Activated CD4-positive, alpha-beta T cell treated with anti-CD3 and anti-CD28 coated beads for 48 hours (primary cell): Measurements from ENCODE around the gene SLC6A8.

Experiments
- DNase-seq: peaks from one replicate; pipeline ENCODE4 v3.0.0-alpha.2; 2020

SLC6A8 gene

DNA sequence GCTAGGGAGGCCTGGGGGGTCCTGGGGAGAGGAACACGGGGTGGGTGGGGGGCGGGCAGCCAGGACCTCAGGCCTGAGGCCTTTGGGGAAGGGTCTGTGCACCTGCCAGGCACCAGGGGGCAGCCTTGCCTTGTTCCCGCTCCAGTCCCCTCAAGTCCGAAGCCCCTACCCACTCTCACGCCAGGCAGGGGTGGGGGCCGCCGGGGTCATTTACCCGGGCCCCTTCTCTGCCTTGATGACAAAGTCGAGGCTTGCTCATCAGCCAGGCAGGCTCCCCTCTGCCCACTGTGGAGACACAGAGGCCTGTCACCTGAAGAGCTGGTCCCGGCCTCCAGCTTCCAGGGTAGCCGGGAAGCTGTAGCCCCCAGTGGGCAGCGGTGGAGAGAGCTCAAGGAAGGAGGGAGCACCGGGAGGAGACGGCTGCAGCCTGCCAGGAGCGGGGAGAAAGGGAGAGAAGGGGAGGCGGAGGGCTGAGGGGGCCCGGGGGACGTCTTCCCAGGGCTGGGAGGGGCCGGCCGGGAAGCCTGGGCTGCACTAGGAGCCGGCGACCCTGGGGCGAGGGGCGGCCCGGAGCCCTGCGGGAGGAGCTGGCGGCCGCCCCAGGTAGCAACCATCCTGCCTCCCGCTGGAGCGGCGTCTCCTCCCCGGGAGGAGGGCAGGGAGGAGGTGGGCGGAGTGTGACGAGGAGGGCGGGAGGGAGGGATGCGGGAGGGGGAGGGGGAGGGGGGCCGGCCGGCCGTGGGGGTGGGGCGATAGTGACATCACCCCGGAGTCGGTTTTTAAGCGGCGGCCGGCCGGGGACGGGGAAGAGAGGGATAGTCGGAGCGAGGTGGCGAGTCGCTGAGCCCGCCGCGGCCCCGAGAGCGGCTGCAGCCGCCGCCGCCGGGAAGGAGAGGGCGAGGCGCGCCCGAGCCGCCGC is at the start of gene SLC6A8:
Gene SLC6A8, plus strand, starts transcription at position 806 of the 919 bp plus-strand sequence. CDS start 649 bp downstream, outside the sequence.
- peak; percentile 27 for DNase-seq

DNA sequence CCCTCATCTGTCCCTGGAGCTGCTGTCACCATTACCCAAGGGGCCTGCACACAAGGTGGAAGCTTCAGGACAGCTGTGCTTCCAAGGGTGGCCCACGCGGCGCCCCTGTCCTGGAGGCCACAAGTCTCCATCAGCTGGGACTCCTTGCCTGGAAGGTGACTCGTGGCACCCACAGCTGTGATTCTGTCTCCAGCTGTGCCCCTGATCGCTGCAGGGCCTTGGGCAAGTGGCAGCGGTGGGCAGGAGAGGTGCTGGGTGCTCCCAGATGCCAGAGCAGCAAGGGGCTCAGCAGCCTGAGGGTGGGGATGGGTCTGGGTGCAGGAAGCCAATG is 49.7 kb upstream of the SLC6A8 start:
- no peak for DNase-seq

DNA sequence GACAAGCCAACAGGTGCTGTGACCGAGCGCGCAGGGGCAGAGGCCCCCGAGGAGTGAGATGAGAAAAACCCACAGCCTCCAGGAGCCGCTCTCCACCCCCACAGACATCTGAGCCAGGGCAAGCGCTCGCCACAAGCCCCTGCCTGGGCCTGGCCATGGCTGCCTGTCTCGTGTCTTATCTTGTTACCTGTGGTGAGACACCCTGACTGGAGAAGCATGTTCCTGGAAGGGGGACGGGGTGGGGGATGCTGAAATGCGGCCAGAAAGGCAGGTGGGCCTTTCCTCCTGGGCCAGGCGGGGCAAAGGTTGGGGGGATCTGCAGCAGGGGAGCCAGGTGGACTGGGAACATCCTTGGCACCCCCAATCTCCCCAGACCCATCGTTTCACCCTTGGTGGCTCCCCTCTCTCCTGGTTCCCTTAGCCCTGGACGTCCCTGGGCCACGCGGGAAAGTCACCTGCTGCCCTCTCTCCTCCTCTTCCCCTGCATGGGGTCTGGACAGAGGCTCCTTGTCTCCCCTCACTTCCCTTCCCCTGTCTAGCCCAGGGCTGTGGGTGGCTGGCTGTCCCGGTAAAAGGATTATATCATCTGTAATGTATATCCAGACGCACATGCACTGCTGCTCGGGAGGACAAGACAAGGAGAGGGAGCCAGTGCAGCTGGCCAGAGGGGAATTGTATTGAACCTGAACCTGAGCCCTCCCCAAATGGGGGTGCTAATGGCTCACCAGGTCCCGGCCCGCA is 49.1 kb upstream of the SLC6A8 start:
- DNase-seq: no peak

DNA sequence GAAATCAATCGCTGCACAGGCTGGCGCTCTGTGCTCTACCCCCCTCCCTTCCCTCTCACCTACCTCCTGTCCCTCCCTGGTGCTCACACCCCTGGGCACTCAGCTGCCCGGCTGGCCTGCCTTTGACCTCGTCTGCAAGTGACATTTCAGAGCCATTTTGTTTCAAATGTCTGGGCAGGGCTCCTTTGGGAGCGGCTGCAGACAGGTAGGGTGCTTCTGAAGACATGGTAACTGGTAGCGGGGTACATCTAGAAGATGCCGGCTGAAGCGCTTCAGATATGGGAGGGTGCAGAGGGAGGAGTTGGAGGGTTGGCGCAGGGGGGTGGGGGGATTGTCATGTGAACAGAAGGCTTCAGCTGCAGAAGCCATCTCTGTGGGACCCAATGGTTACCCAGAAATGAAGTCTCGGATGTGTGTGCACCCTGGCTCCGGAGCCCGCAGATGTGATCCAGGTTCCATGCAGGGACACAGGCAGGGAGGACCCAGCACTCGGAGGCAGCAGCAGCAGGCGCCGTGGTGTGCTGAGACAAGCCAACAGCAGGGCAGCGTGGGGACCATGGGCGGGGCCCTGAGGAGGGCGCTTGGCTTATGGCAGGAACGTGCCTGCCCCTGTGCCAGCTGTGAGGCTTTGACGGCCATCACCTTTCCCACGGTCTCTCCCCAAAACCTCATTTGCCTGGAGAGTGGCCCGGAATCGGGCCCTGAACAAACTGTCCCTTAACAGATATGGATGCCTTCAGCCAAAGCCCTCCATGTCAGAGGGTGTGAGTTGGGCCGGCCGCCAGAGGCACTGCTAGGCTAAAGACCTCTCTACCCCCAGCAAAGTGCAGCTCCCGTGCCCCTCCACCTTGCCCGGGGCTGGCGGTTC is 48.3 kb upstream of the SLC6A8 start:
- no peak for DNase-seq

DNA sequence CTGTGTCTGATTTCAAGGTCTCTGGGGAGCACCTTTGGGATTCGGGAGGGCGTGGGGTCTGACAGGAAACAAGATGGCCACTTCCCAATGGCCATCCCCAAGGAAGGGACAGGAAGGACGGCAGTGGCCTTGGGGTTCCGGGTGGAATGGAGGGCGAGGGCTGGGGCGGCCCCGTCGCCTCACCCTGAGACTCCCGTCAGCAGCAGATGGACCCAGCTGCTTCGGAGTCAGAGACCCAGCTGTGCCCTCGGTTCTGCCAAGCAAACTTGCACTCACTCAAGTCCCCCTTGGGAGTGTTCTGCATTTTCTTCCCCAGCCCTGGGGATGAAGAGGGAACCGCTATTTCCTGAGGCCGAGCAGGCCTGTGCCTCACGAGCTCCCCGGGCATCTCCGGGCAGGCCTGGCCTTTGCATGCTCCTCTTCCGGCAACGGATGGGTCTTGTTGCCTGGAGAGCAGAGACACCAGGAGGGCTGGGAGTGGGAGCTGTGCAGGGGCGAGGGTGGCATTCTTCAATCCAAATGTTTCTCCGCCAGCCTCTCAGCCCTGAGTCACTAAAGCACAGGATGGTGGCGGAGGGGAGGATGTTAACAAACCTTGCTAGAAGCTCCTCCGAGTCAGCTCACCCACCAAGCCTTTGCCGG is 47.6 kb upstream of the SLC6A8 start:
- no peak for DNase-seq

DNA sequence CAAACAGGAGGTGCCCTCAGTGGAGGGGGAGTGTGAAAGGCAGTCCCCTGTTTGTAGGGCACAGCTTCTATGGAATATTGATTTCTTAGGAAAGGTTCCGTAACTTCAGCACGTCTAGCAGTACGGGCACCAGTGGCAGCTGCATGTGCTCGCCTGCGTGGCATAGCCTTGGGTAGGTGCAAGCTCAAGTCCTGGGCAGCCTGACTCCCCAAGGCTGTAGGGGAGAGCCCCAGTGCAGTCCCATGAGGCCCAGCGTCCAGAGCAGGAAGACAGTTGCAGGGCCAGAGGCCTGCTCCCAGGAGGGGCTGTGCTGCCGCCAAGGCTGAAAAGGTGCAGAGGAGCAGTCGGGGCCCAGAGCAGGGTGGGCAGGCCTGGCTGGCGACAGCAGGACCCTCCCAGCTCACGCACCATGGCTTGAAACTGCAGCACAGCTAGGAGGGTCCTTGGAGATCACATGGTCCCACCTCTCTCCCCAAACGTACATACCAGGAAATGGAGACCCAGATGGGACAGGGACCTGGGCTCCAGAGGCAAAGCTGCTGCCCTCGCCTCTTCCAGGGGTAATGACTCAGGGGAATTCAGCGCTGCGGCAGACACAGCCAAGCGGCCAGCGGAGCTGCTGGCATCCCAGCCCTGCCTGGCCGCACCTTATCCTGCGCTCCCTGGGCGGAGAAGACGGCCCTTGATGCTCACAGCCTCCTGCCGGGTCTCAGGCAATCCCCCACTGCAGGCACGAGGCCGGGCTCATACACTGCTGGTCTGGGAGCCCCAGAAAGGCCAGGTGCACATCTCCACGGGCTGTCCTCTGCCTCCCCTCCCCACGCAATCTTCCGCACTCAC is 46.8 kb upstream of the SLC6A8 start:
- no peak for DNase-seq

DNA sequence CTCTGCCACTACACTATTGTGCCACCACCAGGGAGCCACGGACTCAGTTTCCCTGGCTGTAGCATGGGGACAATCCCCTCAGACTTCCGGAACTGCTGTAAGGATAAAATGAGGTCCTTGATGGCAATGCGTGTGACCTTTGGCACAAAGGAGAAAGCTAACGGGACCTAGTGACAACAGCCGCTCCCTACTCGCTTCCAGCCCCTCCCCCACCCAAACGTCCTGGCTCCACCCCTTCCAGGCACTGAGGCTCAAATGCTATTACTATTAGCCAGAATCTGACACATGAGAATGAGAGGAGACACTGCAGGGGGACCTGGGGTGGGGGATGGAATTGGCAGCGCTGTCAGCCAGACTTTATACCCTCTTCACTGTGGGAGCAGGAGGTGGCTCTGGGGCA is 46.1 kb upstream of the SLC6A8 start:
- DNase-seq: no peak

DNA sequence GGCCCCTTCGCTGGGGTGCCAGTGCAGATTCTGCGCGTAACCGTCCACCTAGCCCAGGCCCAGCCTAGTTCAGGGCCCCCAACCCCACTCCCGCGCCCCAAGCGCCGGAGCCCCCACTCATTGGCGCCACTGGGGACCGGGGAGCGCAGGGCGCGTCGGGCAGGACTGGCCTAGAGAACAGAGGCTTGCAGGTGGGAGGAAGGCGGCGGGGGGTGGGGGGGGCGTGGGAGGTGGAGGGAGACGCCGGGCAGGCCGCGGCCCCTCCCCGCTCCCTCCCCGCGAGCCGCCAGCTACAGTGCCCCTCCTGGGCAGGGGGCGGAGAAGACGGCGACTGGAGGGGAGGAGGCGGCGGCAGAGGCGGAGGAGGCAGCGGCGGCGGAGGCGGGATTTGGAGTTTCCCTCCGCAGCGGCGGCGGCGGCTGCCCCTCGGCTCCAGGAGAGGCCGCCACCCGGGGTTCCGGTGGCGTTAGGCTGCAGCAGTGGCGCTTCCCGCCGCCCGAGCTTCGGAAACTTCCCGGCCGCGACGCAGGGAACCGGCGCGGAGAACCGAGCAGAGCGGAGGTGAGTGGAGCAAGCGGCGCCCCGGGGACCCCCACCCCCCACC is 45.6 kb upstream of the SLC6A8 start:
- no peak for DNase-seq

DNA sequence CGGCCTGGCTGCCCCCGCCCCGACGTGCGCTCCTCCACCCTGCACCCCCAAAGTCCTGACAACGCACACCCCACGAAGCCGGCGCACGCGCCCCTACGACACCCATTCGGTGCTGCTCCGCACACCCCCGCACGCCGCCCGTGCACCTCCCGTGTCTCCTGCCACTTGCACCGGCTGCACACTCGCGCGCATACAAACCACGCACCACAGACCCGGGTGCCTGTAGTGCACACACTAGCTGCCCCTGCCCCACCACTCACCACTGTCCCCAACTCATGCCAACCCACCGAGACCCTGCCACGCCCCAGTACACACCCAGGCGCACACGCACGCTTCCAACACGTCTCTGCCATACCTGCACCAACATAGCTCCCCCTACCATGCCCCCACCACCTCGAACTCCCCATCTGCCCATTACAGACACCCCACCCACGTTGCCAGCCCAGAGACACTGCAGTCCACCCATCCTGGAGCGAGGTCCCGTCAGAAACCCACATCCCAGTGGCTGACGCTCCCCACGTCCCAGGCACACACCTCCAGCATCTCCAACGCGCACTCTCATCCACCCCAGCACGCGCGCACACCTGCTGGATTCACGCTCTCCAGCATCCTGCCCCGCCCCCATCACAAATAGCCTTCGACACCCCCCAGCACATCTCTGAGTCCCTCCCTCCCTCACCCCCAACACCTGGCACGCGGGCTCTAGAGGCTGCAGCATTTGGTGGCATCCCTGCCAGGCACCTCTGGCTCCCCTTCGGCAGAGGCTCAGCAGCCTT is 44.9 kb upstream of the SLC6A8 start:
- no peak for DNase-seq

DNA sequence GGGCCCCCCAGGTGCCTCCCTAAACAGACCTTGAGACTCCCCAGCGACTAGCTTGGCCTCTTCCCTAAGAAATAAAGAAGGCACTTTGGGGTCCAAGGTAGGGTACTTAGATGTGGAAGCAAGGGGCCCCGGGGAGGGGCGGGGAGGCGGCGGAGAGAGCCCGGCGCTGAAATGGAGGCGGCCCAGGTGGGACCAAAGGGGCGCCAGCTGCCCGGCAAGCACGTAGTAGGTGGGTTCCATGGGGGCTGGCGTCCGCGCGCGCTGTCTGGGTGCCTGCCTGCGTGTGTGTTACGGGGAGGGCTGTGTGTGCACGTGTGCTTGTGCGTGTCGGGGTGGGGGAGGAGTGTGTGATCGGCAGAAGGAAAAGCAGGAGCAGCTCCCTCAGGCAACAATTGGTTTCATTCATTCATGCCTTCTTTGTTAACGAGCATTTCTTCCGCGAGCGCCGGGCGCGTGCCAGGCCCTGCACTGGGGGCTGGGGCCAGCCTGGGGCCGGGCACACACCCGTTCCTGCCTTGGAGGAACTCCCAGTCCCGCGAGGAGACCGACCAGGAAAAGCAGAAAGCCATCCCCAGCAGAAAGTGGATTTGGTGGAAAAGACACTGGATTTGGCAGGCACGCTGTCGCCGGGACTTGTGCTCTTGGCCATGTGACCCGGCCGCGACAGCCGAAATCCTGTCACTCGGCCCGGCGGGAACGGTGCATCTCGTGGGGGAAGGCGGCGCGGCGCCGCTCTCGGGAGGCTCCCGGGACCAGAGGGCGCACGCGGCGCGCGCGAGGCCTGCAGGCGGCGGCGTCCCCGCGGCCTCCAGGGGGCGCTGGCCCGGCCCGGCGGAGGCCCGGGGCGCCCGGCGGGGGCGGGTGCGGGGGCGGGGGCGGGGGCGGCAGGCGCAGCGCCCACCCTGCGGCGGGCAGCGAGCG is 44.0 kb upstream of the SLC6A8 start:
- peak; percentile 24 for DNase-seq

DNA sequence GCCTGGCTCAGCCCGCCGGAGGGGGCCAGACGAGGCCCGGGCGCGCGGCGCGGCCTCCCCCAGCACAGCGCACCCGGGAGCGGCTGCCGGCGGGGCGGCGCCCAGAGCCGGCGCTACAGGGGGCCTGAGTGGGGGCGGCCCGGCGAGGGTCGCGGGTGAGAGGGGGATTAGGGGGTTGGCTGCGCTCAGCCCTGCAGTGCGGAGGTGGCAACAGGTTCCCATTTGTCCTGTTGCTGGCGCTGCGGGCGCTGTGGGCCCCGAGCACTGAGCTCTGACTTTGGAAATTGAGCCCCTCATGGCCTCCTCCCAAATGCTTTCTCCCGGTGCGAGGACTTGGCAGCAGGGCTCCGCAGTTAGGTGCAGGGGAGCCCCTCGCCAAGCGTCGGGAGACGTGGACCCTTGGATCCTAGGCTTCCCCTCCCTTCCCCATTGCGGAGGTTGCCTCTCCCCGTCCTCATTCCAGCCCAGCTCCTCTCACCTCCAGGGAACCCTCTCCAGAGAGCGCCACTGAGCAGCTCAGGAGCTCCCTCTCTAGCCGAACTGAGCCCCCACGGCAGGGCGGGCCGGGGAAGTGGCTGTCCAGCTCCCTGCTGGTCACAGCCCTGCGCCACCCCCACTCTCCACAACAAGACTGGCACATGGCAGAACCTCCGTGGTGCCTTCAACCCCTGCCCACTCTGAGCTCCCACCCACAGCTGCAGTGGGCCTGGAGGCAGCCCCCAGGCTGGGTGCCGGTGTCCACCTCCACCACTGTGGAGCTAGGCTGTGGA is 43.2 kb upstream of the SLC6A8 start:
- DNase-seq: no peak

DNA sequence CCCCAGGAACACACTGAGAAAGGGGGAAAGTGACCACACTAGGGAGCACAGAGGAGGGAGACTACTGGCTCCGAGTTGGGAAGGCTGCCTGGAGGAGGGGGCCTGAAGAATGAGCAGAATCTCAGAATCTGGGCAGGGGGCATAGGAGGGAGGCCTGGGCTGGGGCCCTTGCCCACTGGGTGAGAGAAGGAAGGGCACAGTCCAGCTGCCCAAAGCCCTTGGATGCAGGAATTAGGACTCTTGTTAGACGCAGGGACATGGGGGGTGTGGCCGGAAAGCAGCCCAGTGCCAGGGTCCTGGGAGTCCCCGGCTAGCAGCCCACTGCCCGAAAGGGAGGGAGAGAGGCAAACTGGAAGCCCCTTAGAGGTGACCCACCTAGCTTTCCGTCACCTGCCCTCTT is 42.6 kb upstream of the SLC6A8 start:
- no peak for DNase-seq

DNA sequence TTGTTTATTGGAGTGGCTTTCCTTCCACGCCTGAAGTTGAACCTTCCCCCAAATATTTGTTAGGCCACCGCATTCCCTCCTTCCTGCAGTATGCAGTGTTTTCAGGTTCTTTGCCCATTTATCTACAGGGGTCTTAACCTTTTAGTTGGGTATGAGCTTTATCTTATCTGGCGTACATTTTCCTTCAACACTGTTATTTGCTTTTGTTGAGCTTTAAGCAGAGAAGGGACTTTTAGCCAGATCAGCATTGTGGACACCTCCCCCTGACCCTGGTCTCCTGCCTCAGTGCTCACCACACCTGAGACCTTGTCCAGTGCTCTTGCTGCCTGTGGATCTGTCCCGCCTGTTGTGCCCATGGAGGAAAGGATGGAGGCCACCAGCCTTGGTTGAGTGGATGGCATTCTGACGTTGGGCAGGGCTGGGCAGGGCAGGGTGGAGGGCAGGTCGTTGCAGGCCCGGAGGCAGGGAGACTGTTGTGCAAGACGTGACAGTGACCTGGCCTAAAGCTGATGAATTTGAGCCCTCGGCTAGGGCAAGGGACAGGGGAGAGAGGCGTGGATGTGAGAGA is 41.7 kb upstream of the SLC6A8 start:
- DNase-seq: no peak

DNA sequence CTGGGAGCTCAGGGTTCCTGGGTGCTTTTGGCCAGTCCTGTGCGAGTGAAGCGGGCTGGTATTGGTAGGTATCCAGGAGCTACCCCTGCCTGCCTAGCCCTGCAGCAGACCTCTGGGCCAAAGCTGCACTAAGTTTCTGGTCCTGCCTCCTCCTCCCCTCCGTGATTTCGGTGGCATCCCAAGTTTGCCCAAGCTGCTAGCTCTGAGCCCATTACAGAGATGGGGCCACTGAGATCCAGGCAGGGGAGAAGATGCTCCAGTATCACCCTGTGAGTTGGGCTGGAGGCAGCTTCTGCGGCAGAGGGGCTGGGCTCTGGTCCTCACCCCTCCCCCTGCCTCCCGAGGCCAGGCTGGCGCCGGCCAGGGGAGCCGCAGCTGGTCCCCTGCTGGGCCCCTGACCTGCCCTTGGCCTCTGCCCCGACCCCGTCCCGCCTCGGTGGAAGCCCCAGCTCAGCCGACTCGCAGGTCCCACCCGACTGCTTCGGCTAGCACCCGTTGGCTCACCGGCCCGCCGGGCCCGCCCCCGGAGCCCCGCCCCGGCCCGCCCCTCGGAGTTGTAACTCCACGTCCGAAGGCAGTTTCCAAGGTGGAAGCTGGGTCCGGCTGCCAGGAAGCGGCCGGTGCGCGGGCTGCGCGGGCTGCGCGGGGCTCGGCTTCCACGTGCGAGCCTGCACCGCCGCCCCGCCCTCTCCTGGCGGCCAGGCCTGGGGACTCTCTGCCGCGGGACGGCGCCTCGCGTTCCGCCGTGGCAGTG is 40.9 kb upstream of the SLC6A8 start, which contains the start of gene DUSP9:
Gene DUSP9, plus strand, starts transcription at position 584 of the 754 bp plus-strand sequence. CDS start 751 bp downstream, outside the sequence.
- DNase-seq: no peak

DNA sequence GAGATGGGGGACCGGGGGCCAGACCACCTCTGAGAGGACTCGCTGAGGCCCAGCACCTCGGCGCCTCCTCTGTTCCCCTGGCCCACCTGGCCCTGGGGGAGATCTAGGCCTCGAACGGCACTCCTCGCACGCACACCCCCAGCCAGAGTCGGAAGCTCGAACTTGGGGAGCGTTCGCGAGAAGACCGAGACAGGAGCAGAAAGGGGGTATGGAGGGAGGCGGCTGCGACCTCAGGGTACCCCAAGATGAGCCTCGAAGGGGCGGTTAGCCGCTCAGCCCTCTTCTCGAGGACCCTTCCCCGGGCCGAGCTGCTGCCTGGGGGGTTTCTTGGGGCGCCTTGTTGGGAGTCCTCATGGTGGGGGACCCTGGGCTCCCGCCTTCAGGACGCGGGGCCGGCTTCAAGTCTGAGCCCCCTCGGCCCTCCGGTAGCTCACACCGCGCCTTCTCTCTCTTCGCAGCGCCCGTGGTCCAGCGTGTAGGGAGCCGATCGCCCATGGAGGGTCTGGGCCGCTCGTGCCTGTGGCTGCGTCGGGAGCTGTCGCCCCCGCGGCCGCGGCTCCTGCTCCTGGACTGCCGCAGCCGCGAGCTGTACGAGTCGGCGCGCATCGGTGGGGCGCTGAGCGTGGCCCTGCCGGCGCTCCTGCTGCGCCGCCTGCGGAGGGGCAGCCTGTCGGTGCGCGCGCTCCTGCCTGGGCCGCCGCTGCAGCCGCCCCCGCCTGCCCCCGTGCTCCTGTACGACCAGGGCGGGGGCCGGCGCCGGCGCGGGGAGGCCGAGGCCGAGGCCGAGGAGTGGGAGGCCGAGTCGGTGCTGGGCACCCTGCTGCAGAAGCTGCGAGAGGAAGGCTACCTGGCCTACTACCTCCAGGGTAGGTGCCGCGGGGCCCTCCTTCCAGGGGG is 40.0 kb upstream of the SLC6A8 start:
- DNase-seq: no peak
